ENCODE measurements around the gene SMIM36.

DNA sequence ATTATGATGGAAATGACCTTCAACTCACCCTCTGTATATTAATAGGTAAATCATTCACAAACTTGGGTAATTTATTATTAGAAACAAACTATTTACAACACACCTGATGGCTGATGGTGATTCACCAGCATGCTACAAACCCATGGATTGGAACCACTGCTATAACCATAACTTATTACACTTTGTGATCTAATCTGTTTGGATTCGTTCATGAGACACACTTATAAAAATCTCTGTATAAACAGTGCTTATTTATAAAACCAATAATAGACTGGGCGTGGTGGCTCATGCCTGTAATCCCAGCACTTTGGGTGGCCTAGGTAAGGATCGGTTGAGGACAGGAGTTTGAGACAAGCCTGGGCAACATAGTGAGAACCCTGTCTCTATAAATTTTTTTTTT lies 16.0 kb downstream of the SMIM36 start:
- TF ChIP-seq, protein P1, sequence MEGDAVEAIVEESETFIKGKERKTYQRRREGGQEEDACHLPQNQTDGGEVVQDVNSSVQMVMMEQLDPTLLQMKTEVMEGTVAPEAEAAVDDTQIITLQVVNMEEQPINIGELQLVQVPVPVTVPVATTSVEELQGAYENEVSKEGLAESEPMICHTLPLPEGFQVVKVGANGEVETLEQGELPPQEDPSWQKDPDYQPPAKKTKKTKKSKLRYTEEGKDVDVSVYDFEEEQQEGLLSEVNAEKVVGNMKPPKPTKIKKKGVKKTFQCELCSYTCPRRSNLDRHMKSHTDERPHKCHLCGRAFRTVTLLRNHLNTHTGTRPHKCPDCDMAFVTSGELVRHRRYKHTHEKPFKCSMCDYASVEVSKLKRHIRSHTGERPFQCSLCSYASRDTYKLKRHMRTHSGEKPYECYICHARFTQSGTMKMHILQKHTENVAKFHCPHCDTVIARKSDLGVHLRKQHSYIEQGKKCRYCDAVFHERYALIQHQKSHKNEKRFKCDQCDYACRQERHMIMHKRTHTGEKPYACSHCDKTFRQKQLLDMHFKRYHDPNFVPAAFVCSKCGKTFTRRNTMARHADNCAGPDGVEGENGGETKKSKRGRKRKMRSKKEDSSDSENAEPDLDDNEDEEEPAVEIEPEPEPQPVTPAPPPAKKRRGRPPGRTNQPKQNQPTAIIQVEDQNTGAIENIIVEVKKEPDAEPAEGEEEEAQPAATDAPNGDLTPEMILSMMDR (IDR thresholded peaks at IDR 0.05) = no peak
- TF ChIP-seq POLR2A (IDR thresholded peaks at IDR 0.05) = no peak
